Ovary (tissue), 9 donors: ENCODE data around the gene ULBP2. TPM values are rescaled to one million over a fixed set of nuclear protein-coding genes. Genes with fewer than 3 reads are reported as not detected.
A peak's percentile ranks its signal among the peaks of the same experiment; 100 is the strongest.
"Not testable (repeated sequence)": the region's sequence is repeated elsewhere in the genome, so short reads cannot be mapped to it uniquely, and the experiment has no call there.

Experiments
- DNase-seq, 5 donors: peaks; one replicate each; pipeline ENCODE4 v3.0.0-alpha.2; 2019 to 2020
- H3K27ac ChIP-seq, 2 donors: fragments of 200-600 bp; one replicate each; pipeline versions ENCODE4 v1.5.1 to v1.8.0; 2019 to 2022
- H3K27me3 ChIP-seq: fragments of 200-600 bp; one replicate; pipeline ENCODE4 v1.8.0; 2022
- H3K36me3 ChIP-seq: fragments of 200-600 bp; sonication (generic); one replicate; pipeline ENCODE4 v1.5.1; 2019
- H3K4me1 ChIP-seq: one replicate; pipeline ENCODE4 v1.8.1; 2013; ENCODE audit warnings: mild to moderate bottlenecking, moderate library complexity; ENCODE audit not compliant: insufficient read depth
- H3K4me3 ChIP-seq: fragments of 200-600 bp; sonication (generic); one replicate; pipeline ENCODE4 v1.5.1; 2017
- H3K9me3 ChIP-seq, 2 donors: fragments of 200-600 bp in 1 of 2; sonication (generic) in 1 of 2; one replicate each; pipeline versions ENCODE4 v1.5.1 to v1.8.1; 2013 to 2019; ENCODE audit warnings: mild to moderate bottlenecking in 1 of 2, moderate library complexity in 1 of 2
- CTCF ChIP-seq, 3 donors: fragments of 450-650 bp in 2 of 3; fragments of 200-600 bp in 1 of 3; IDR thresholded peaks; one replicate each; pipeline versions ENCODE4 v1.5.1 to v1.8.0; 2016 to 2022; ENCODE audit warnings: antibody characterized with exemption in 3 of 3, mild to moderate bottlenecking in 1 of 3
- EP300 ChIP-seq: sonication (generic); formaldehyde crosslinking; IDR thresholded peaks from one replicate; pipeline ENCODE4 v1.6.1; 2017; ENCODE audit warnings: antibody characterized with exemption
- POLR2A ChIP-seq: fragments of 450-650 bp; IDR thresholded peaks from one replicate; pipeline ENCODE4 v1.6.1; 2017; ENCODE audit warnings: antibody characterized with exemption, mild to moderate bottlenecking, moderate library complexity
- WGBS, 3 donors: extraction: QIAGEN DNeasy Blood & Tissue Kit in 1 of 3; methylation state at CpG; one replicate each; pipeline versions ENCODE4 v1.1.5 to v1.1.7; 2013 to 2017; 5-methylcytosine and 5-hydroxymethylcytosine counted together
- intact Hi-C, 4 donors: fragments of 100-400 bp; cut with DNase I; formaldehyde crosslinking; loops; one replicate each; pipeline versions ENCODE4 v1.11.0 to v1.15.1; 2022 to 2023
- polyA plus RNA-seq, 2 donors: library from polyadenylated mRNA; stranded (reverse); fragments of 200-250 nt in 1 of 2; fragments of 350-450 nt in 1 of 2; fragmentation: Illumina TruSeq in 1 of 2; extraction: RNeasy Lipid Tissue Mini Kit (QIAGEN cat#74804) in 1 of 2; gene quantifications; one replicate each; pipeline ENCODE4 v1.2.3, GENCODE V29; 2013 to 2014
- total RNA-seq, 7 donors: library from RNA; depleted of rRNA in 2 of 7; stranded (reverse); fragments of >200 nt in 2 of 7; fragmentation: NEBNext Ultra II Directional in 3 of 7; extraction: Animal tissue kit (Norgen Biotek cat#: 25700) in 3 of 7; gene quantifications; one replicate each; pipeline versions ENCODE4 v1.1.0 to v1.2.4, GENCODE V29; 2016 to 2023
- donor health status: DM: no; HTN: no; CAD: no; lungs with moderate emphysema.
- donor health status: DM: no; HTN: no; CAD: no.
- donor health status: Bipolar disorder and iron deficiency.
- donor health status: DM: yes; HTN: yes; CAD: no.
- donor health status: DM: no; HTN: no; CAD: no.
- donor health status: DM: yes; HTN: yes; CAD: no.

The ULBP2 gene
- total and polyA plus RNA-seq, 9 donors: 0.08 to 3.6 (median 0.23) TPM; not detected in 6

- 80 to 89% (median 89%) methylated on average over 2 of the region's 2 CpGs for WGBS, 3 donors
- no peak for DNase-seq
- TF ChIP-seq CTCF (IDR thresholded peaks at IDR 0.05): no peak
- TF ChIP-seq EP300: no peak
- no peak for TF ChIP-seq POLR2A
- Histone ChIP-seq H3K36me3 (no peaks in the 10 kb centered on the region), H3K4me3 (no peak overlapping the region), H3K27ac (no peak overlapping the region), H3K4me1 (no peaks in the 10 kb centered on the region), H3K9me3 (no peaks in the 10 kb centered on the region), H3K27me3 (no peaks in the 10 kb centered on the region)
- intact Hi-C loops: no loop called here
These were observed 34.5 kb upstream of the ULBP2 start for GRCh38 chr6:149907317-149907716.

GRCh38 chr6:149908480-149908879, 33.3 kb upstream of the ULBP2 start:
- WGBS, 3 donors: 74 to 81% (median 79%) methylated on average over 4 of the region's 4 CpGs

GRCh38 chr6:149909701-149910470, 31.9 kb upstream of the ULBP2 start:
- WGBS, 3 donors: 86 to 92% (median 91%) methylated on average over 9 of the region's 9 CpGs
- no peaks in the 10 kb centered on the region for H3K9me3 ChIP-seq

More at GRCh38 chr6:149908480-149908879, 33.3 kb upstream of the ULBP2 start:
- intact Hi-C loops, H3K4me3 ChIP-seq, H3K4me1 ChIP-seq, H3K36me3 ChIP-seq, H3K27me3 ChIP-seq, H3K27ac ChIP-seq, H3K9me3 ChIP-seq: not testable (repeated sequence)
- peak in 1 of 5 donors; percentile 5 for DNase-seq

GRCh38 chr6:149910721-149911151, 31.1 kb upstream of the ULBP2 start:
- peak in 1 of 5 donors; percentile 16 for DNase-seq
- WGBS, 3 donors: 95 to 96% (median 95%) methylated on average over 23 of the region's 23 CpGs
- Histone ChIP-seq H3K4me3 (no peak overlapping the region), H3K27me3 (no peaks in the 10 kb centered on the region), H3K4me1 (no peaks in the 10 kb centered on the region), H3K36me3 (no peaks in the 10 kb centered on the region), H3K9me3 (no peaks in the 10 kb centered on the region), H3K27ac (no peak overlapping the region)
- intact Hi-C loops: no loop called here
- TF ChIP-seq CTCF (IDR thresholded peaks at IDR 0.05) (no peak), POLR2A (no peak)

More at GRCh38 chr6:149909701-149910470, 31.9 kb upstream of the ULBP2 start:
- peak in 1 of 5 donors; percentile 12 for DNase-seq
- Histone ChIP-seq H3K27me3 (no peaks in the 10 kb centered on the region), H3K4me3 (no peak overlapping the region), H3K4me1 (no peaks in the 10 kb centered on the region), H3K36me3 (no peaks in the 10 kb centered on the region), H3K27ac (no peak overlapping the region)
- intact Hi-C loops: no loop called here
- TF ChIP-seq POLR2A: no peak
- no peak for TF ChIP-seq EP300
- TF ChIP-seq CTCF (IDR thresholded peaks at IDR 0.05): no peak

GRCh38 chr6:149912680-149913079, 29.1 kb upstream of the ULBP2 start:
- H3K9me3 ChIP-seq, H3K27me3 ChIP-seq, H3K36me3 ChIP-seq, H3K27ac ChIP-seq, intact Hi-C loops, H3K4me3 ChIP-seq, H3K4me1 ChIP-seq: not testable (repeated sequence)
- peak in 1 of 5 donors; percentile 6 for DNase-seq
- 74 to 84% (median 81%) methylated on average over 3 of the region's 3 CpGs for WGBS, 3 donors
